ENCODE measurements around the gene HAL. TPM values are rescaled to one million over a fixed set of nuclear protein-coding genes. Genes with fewer than 3 reads are reported as not detected.

Gene HAL
- total and polyA plus RNA-seq, 2 of the 8 experiments (the other 6 are each of a cell fraction or from before 2014, with no cell fraction given) = 0.12 to 0.17 TPM

DNA sequence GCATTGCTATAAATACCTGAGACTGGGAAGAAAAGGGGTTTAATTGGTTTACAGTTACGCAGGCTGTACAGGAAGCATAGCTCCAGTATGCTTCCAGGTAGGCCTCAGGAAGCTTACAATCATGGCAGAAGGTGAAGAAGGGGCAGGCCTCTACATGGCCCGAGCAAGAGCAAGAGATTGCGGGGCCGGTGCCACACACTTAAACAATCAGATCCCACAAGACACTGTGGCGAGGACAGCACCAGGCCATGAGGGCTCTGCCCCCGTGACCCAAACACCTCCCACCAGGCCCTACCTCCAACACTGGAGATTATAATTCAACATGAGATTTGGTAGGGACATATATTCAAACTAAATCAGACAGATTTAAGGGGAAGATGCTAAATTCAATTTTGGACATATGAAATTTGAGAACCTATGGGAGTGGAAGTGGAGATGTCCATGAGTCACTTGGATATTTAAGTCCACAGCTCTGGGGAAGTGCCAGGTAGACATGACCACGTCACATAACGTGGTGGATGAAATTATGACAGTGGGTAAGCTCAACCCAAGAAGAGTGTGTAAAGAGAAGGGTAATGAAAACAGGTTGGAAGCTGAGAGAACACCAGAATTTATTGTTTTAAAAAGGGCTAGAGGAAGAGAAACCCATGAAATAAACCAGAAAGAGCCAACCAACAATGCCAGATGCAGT, 40.8 kb upstream of the HAL start:
- no peak overlapping the region for H2BK5ac ChIP-seq (ENCODE audit: low read depth, low read length)
- FAIRE-seq = no peak
- TF ChIP-seq ZNF274 (IDR thresholded peaks at IDR 0.05; ENCODE audit: borderline replicate concordance, extremely low read depth, low read length) = no peak

More for the DNA sequence above, 40.8 kb upstream of the HAL start:
- ChIA-PET CTCF (ENCODE audit: partially characterized antibody) (interaction anchor here (0.6 to 0.7 kb wide), 3 partner anchors 20 to 932 kb away, joined by 3 to 5 read pairs (median 3); no protein-coding TSS in a partner anchor), POLR2A (ENCODE audit: partially characterized antibody) (interaction anchor here (0.6 to 1.6 kb wide), 2 partner anchors 16 to 141 kb away, joined by 4 to 7 read pairs; no protein-coding TSS in a partner anchor)
- H3K18ac ChIP-seq (ENCODE audit: extremely low read depth, low read length) = no peak overlapping the region
- H3K4me2 ChIP-seq (ENCODE audit: insufficient read depth in 1 of 2, low read depth in 2 of 2, low read length in 2 of 2) = no peak overlapping the region; a peak in 1 of 4 replicates
- no peak overlapping the region for H4K91ac ChIP-seq (replicated peaks; ENCODE audit: insufficient read length, low read length)
- H2BK120ac ChIP-seq (replicated peaks; ENCODE audit: low read depth, low read length) = no peak overlapping the region
- no peak overlapping the region for H3K14ac ChIP-seq (ENCODE audit: insufficient read length)
- H2BK15ac ChIP-seq (ENCODE audit: low read length) = no peak overlapping the region
- H3K23ac ChIP-seq (ENCODE audit: insufficient read length) = no peak overlapping the region
- H3K36me3 ChIP-seq (ENCODE audit: control insufficient read depth in 2 of 4, insufficient read depth in 4 of 4, low read length in 3 of 4) = no peaks in the 10 kb centered on the region
- no peak overlapping the region for H3K4me3 ChIP-seq (ENCODE audit: extremely low read depth in 1 of 4, insufficient read depth in 2 of 4, low read depth in 3 of 4, low read length in 4 of 4)
- H4K8ac ChIP-seq (ENCODE audit: extremely low read depth, insufficient read depth, low read length) = no peak overlapping the region
- no peak overlapping the region for H2AFZ ChIP-seq (ENCODE audit: low read length)
- H3K56ac ChIP-seq (replicated peaks; ENCODE audit: insufficient read length, low read depth, low read length) = no peak overlapping the region
- no peak overlapping the region for H3K4ac ChIP-seq (replicated peaks; ENCODE audit: insufficient read length, low read depth, low read length)
- no peaks in the 10 kb centered on the region for H3K4me1 ChIP-seq (replicated peaks in 1 of 4; ENCODE audit: control insufficient read depth in 3 of 4, insufficient read depth in 4 of 4, low read length in 3 of 4)
- peaks cover 5% of the 10 kb centered on the region; the same call in 1 of the 2 replicates for H3K23me2 ChIP-seq (ENCODE audit: low read depth, low read length)
- peaks cover 0 to 27% of the 10 kb centered on the region in 2 experiments; a peak in 2 of 4 replicates for H3K79me2 ChIP-seq (ENCODE audit: control insufficient read depth in 1 of 2, insufficient read depth in 2 of 2, low read length in 2 of 2)
- H2BK20ac ChIP-seq (ENCODE audit: low read length) = no peak overlapping the region
- no peaks in the 10 kb centered on the region; the same call in 1 of the 2 replicates for H3K79me1 ChIP-seq (ENCODE audit: low read depth, low read length)
- H3K27ac ChIP-seq (ENCODE audit: low read depth, low read length) = no peak overlapping the region
- no peak overlapping the region for H2BK12ac ChIP-seq (ENCODE audit: low read depth, low read length)
- DNase-seq (ENCODE audit: low read depth in 1 of 2, low spot score in 2 of 2) = no peak
- WGBS, 2 experiments (ENCODE audit: extremely low coverage in 1 of 2, insufficient coverage in 1 of 2, insufficient read length in 1 of 2, insufficient replicate concordance in 2 of 2, low coverage in 1 of 2, low lambda C conversion rate in 2 of 2, missing lambda C conversion rate in 1 of 2) = 91% methylated on average over 8 of the region's 8 CpGs; no CpG with 5 or more reads in 1 of the 2 experiments
- no peak overlapping the region for H2AK5ac ChIP-seq (ENCODE audit: low read depth, low read length)
- H3K9me3 ChIP-seq (ENCODE audit: insufficient read depth in 2 of 2, low read depth in 1 of 2, low read length in 1 of 2) = no peaks in the 10 kb centered on the region
- H4K20me1 ChIP-seq (replicated peaks in 1 of 2; ENCODE audit: control insufficient read depth in 1 of 2, insufficient read depth in 2 of 2, low read length in 2 of 2) = no peaks in the 10 kb centered on the region
- H4K5ac ChIP-seq (ENCODE audit: insufficient read length, low read depth, low read length) = no peak overlapping the region
- H3K27me3 ChIP-seq (replicated peaks in 1 of 4; ENCODE audit: control insufficient read depth in 3 of 4, extremely low read depth in 1 of 4, insufficient read depth in 3 of 4, low read length in 3 of 4) = no peaks in the 10 kb centered on the region
- H3K9ac ChIP-seq (replicated peaks in 1 of 4; ENCODE audit: extremely low read depth in 1 of 4, low read depth in 3 of 4, low read length in 3 of 4) = no peak overlapping the region
